A549 (cell line): ENCODE data around the gene CAPZA1. TPM values are rescaled to one million over a fixed set of nuclear protein-coding genes. Genes with fewer than 3 reads are reported as not detected.

Experiments
- ATAC-seq, 2 experiments: fragments of 200-7000 bp in 1 of 2; fragments of >200 bp in 1 of 2; cut with Nextera tagmentation in 1 of 2; cut with Tn5 transposase in 1 of 2; 3 replicates each; pipeline versions ENCODE4 v1.8.0 to v1.9.1; 2018 to 2020; ENCODE audit warnings: mild to moderate bottlenecking in 1 of 2, moderate library complexity in 1 of 2
- CTCF ChIA-PET: fragments of 300-600 bp; sonication (Branson Sonifier 250); formaldehyde crosslinking; extraction: SDS; loops from one replicate; lab custom pipeline; 2021; ENCODE audit warnings: antibody characterized with exemption, inconsistent platforms; lab: Yijun Ruan, JAX
- POLR2A ChIA-PET: fragments of 350-600 bp; formaldehyde crosslinking; extraction: SDS; loops from one replicate; lab custom pipeline; 2021; ENCODE audit warnings: antibody characterized with exemption, inconsistent platforms; lab: Yijun Ruan, JAX
- DNase-seq, 2 experiments: peaks; one replicate each; pipeline versions ENCODE4 v3.0.0 to v3.0.0-alpha.2; 2011 to 2016; ENCODE audit warnings: low read depth in 1 of 2, low spot score in 1 of 2
- FAIRE-seq: peaks from 2 replicates; lab custom pipeline; 2011; peaks lifted over from hg19 to GRCh38; lab: Jason Lieb, UNC
- H3K27ac ChIP-seq, 2 experiments: fragments of >200 bp; sonication (Bioruptor Twin); formaldehyde crosslinking; 3 replicates each; pipeline ENCODE4 v1.5.1; 2016 to 2017
- H3K4me1 ChIP-seq: fragments of >200 bp; sonication (Bioruptor Twin); formaldehyde crosslinking; 3 replicates; pipeline ENCODE4 v1.6.1; 2016
- H3K4me2 ChIP-seq: fragments of >200 bp; sonication (Bioruptor Twin); formaldehyde crosslinking; 3 replicates; pipeline ENCODE4 v1.6.1; 2016
- H3K4me3 ChIP-seq: fragments of >200 bp; sonication (Bioruptor Twin); formaldehyde crosslinking; 3 replicates; pipeline ENCODE4 v1.5.1; 2016
- H3K9me3 ChIP-seq: fragments of >200 bp; sonication (Bioruptor Twin); formaldehyde crosslinking; 3 replicates; pipeline ENCODE4 v1.6.1; 2016
- BCL3 ChIP-seq: fragments of >200 bp; sonication (Bioruptor Twin); formaldehyde crosslinking; IDR thresholded peaks from 3 replicates; pipeline ENCODE4 v1.6.1; 2016
- BHLHE40 ChIP-seq: IDR thresholded peaks from 2 replicates; pipeline ENCODE4 v1.6.1; 2012; ENCODE audit warnings: low read depth, low read length, inconsistent platforms
- CBX2 ChIP-seq: fragments of 200-600 bp; sonication (generic); IDR thresholded peaks from 2 replicates; pipeline ENCODE4 v1.6.1; 2016; ENCODE audit warnings: low read depth, mild to moderate bottlenecking, borderline replicate concordance
- CBX8 ChIP-seq: fragments of 200-600 bp; sonication (generic); IDR thresholded peaks from 2 replicates; pipeline ENCODE4 v1.6.1; 2016
- CTCF ChIP-seq: fragments of >200 bp; sonication (Bioruptor Twin); formaldehyde crosslinking; IDR thresholded peaks from 3 replicates; pipeline ENCODE4 v1.5.1; 2016
- EP300 ChIP-seq, 2 experiments: fragments of >200 bp; sonication (Bioruptor Twin); formaldehyde crosslinking; IDR thresholded peaks; 2 replicates in 1 of 2; 3 replicates in 1 of 2; pipeline ENCODE4 v1.6.1; 2016 to 2017
- FOSL2 ChIP-seq, 2 experiments: fragments of 450-650 bp in 1 of 2; fragments of >200 bp in 1 of 2; sonication (Bioruptor Twin) in 1 of 2; formaldehyde crosslinking; IDR thresholded peaks; 2 replicates each; pipeline versions ENCODE4 v1.5.0 to v1.6.1; 2016 to 2020; ENCODE audit warnings: mild to moderate bottlenecking in 1 of 2, moderate library complexity in 1 of 2
- FOXS1 ChIP-seq: fragments of 250-450 bp; sonication (Bioruptor Pico); IDR thresholded peaks from 2 replicates; pipeline ENCODE4 v1.5.0; 2020; ENCODE audit warnings: mild to moderate bottlenecking, moderate library complexity
- GATA3 ChIP-seq: IDR thresholded peaks from 2 replicates; pipeline ENCODE4 v1.6.1; 2012; ENCODE audit warnings: borderline replicate concordance
- HES2 ChIP-seq: fragments of >200 bp; sonication (Bioruptor Twin); formaldehyde crosslinking; IDR thresholded peaks from 2 replicates; pipeline ENCODE4 v1.6.1; 2016
- HMGXB4 ChIP-seq: fragments of 250-450 bp; sonication (Bioruptor Pico); IDR thresholded peaks from 2 replicates; pipeline ENCODE4 v1.5.0; 2021; ENCODE audit warnings: mild to moderate bottlenecking, moderate library complexity, borderline replicate concordance
- HOXA7 ChIP-seq: fragments of 250-450 bp; sonication (Bioruptor Pico); IDR thresholded peaks from 2 replicates; pipeline ENCODE4 v1.5.0; 2020; ENCODE audit warnings: mild to moderate bottlenecking, moderate library complexity
- MYC ChIP-seq: IDR thresholded peaks from 2 replicates; pipeline ENCODE4 v1.6.1; 2012; ENCODE audit warnings: mild to moderate bottlenecking, inconsistent platforms, low read length, improper control_type of control experiment, borderline replicate concordance
- NFE2L2 ChIP-seq: fragments of 150-350 bp; conservative IDR thresholded peaks from 2 replicates; pipeline ENCODE4 v1.6.1; 2014; ENCODE audit warnings: low read length
- NPAS2 ChIP-seq: fragments of 250-450 bp; sonication (Bioruptor Pico); IDR thresholded peaks from 2 replicates; pipeline ENCODE4 v1.8.0; 2022; ENCODE audit warnings: mild to moderate bottlenecking, moderate library complexity, borderline replicate concordance
- NR3C1 ChIP-seq: fragments of >200 bp; sonication (Bioruptor Twin); formaldehyde crosslinking; IDR thresholded peaks from 3 replicates; pipeline ENCODE4 v1.6.1; 2017
- POLR2A ChIP-seq: IDR thresholded peaks from 2 replicates; pipeline ENCODE4 v1.6.1; 2012; ENCODE audit warnings: mild to moderate bottlenecking, low read length
- POLR2AphosphoS2 ChIP-seq: conservative IDR thresholded peaks from 2 replicates; pipeline ENCODE4 v1.6.1; 2012; ENCODE audit warnings: low read length, improper control_type of control experiment, inconsistent platforms
- SMC3 ChIP-seq: fragments of >200 bp; sonication (Bioruptor Twin); formaldehyde crosslinking; IDR thresholded peaks from 3 replicates; pipeline ENCODE4 v1.6.1; 2018; ENCODE audit warnings: inconsistent platforms
- SREBF2 ChIP-seq: fragments of 450-650 bp; IDR thresholded peaks from 2 replicates; pipeline ENCODE4 v1.6.1; 2014; ENCODE audit warnings: mild to moderate bottlenecking, moderate library complexity
- TFCP2L1 ChIP-seq: fragments of 250-450 bp; sonication (Bioruptor Pico); IDR thresholded peaks from 2 replicates; pipeline ENCODE4 v1.5.0; 2021; ENCODE audit warnings: mild to moderate bottlenecking
- TP53 ChIP-seq: fragments of 250-450 bp; sonication (Bioruptor Pico); IDR thresholded peaks from 2 replicates; pipeline ENCODE4 v1.5.0; 2021; ENCODE audit warnings: mild to moderate bottlenecking, moderate library complexity
- ZFP36 ChIP-seq: fragments of 450-650 bp; IDR thresholded peaks from 2 replicates; pipeline ENCODE4 v1.6.1; 2014; ENCODE audit warnings: borderline replicate concordance; ENCODE audit not compliant: partially characterized antibody
- WGBS: methylation state at CpG from one replicate; pipeline ENCODE4 v1.1.6; 2017; ENCODE audit errors: missing lambda C conversion rate; 5-methylcytosine and 5-hydroxymethylcytosine counted together
- polyA plus RNA-seq, 4 experiments: library from polyadenylated mRNA; depleted of rRNA in 3 of 4; stranded (reverse); fragments of >200 nt; fragmentation: RNase III in 1 of 4; extraction: RNeasy Plus Mini Kit Qiagen cat#74134 plus additional on column Dnase treatment in 1 of 4; gene quantifications; 2 replicates in 3 of 4; 3 replicates in 1 of 4; pipeline ENCODE4 v1.2.3, GENCODE V29; 2011 to 2017

The CAPZA1 gene
- polyA plus RNA-seq, 2 of the 4 experiments (the other 2 are of a cell fraction), result 103 to 136 TPM

- no peak for DNase-seq
- 92% methylated on average over 7 of the region's 9 CpGs for WGBS
- TF ChIP-seq FOSL2 (IDR thresholded peaks at IDR 0.05), result no peak
- no peak for TF ChIP-seq FOSL2 (CRISPR knock-in tag; IDR thresholded peaks at IDR 0.05)
- no peak for TF ChIP-seq BCL3
- no peak for TF ChIP-seq SMC3
- TF ChIP-seq TFCP2L1, result no peak
- TF ChIP-seq NPAS2 (CRISPR knock-in tag), result no peak
- TF ChIP-seq EP300 (IDR thresholded peaks at IDR 0.05), result no peak
- no peak for TF ChIP-seq TP53 (CRISPR knock-in tag)
- TF ChIP-seq POLR2A, result no peak
- TF ChIP-seq HMGXB4 (CRISPR knock-in tag), result no peak
- no peak for TF ChIP-seq POLR2AphosphoS2
- TF ChIP-seq CBX8, result no peak
- TF ChIP-seq NFE2L2, result no peak
Measured at GRCh38 chr1:112695276-112695675, 75.6 kb downstream of the CAPZA1 start.

GRCh38 chr1:112696578-112697314, 77.1 kb downstream of the CAPZA1 start:
- ATAC-seq (no peak), FAIRE-seq (no peak), DNase-seq (no peak)
- 92% methylated on average over 7 of the region's 7 CpGs for WGBS
- TF ChIP-seq HOXA7 (no peak), MYC (no peak), ZFP36 (no peak), FOXS1 (no peak), GATA3 (no peak), SREBF2 (no peak), CTCF (no peak), POLR2A (no peak), HES2 (no peak), NR3C1 (no peak), SMC3 (no peak), BHLHE40 (no peak), CBX2 (no peak)
- H3K4me3 ChIP-seq, result no peak overlapping the region
- no peak overlapping the region for H3K27ac ChIP-seq
- no peaks in the 10 kb centered on the region for H3K9me3 ChIP-seq
- POLR2A ChIA-PET, result no interaction called here
- peaks cover 35% of the 10 kb centered on the region for H3K4me1 ChIP-seq
- CTCF ChIA-PET, result interaction anchor here (1.4 to 1.7 kb wide), 2 partner anchors 11 to 19 kb away, joined by 4 to 6 read pairs; no protein-coding TSS in a partner anchor
- H3K4me2 ChIP-seq, result no peak overlapping the region

More at GRCh38 chr1:112695276-112695675, 75.6 kb downstream of the CAPZA1 start:
- peaks cover 21% of the 10 kb centered on the region for H3K4me1 ChIP-seq
- no peak overlapping the region for H3K27ac ChIP-seq
- ChIA-PET POLR2A (interaction anchor here (1.1 kb wide), 1 partner anchor 10 kb away, joined by 3 read pairs; no protein-coding TSS in a partner anchor), CTCF (interaction anchor here (0.9 to 1.4 kb wide), 2 partner anchors 21 to 193 kb away, joined by 3 to 4 read pairs; no protein-coding TSS in a partner anchor)
- no peak for FAIRE-seq
- H3K9me3 ChIP-seq, result no peaks in the 10 kb centered on the region
- H3K4me3 ChIP-seq, result no peak overlapping the region
- ATAC-seq, result no peak
- no peak overlapping the region for H3K4me2 ChIP-seq
